ENCODE data around the gene KRT71.

DNA sequence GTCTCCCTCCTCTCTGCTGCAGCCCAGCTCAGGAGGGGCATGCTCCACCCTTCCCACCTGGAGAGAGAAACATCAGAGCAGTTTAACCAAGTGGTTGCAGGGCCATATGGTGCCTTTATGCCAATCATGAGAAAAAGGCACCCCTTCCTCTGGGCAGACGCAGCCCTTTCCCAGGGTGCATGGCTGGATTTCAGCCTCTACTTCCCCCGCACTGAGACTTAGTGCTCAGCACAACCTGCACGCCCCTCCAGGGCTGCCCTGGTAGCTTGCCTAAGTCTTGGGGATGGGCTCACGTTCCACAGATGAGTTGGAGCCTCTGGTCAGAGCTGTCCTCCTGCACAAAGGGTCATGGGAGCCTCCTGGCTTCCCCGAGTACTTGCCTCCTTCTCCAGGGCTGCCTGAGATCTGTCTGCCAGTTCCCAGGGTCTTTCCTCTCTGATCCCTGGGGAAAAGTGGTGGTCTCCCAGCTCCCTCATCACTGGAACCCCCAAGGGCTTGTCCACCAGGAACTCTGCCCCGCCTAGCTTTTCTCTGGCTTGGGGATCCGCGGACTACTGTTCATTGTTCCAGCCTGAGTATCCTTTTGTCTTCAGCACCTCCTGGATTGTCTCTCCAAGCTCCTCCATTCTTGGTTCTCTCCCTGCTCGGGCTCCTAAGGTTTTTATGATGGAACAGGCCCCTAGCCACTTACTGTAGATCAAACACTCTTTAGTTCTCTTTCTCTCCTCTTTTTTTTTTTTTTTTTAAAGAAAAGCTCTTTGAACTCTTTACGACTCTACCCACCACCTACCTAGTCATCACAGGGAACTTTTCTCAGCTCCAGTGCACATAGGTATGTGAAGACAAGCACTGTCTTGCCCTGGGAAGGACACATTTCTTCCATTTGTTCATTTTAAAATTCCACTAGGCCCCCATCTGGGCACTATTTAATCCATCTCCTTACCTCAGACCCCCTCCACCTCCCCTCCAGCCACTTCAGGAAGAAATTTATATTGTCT is 26.8 kb upstream of the KRT71 start:
- TF ChIP-seq, protein P1, sequence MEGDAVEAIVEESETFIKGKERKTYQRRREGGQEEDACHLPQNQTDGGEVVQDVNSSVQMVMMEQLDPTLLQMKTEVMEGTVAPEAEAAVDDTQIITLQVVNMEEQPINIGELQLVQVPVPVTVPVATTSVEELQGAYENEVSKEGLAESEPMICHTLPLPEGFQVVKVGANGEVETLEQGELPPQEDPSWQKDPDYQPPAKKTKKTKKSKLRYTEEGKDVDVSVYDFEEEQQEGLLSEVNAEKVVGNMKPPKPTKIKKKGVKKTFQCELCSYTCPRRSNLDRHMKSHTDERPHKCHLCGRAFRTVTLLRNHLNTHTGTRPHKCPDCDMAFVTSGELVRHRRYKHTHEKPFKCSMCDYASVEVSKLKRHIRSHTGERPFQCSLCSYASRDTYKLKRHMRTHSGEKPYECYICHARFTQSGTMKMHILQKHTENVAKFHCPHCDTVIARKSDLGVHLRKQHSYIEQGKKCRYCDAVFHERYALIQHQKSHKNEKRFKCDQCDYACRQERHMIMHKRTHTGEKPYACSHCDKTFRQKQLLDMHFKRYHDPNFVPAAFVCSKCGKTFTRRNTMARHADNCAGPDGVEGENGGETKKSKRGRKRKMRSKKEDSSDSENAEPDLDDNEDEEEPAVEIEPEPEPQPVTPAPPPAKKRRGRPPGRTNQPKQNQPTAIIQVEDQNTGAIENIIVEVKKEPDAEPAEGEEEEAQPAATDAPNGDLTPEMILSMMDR (IDR thresholded peaks at IDR 0.05), result no peak
- TF ChIP-seq POLR2A (IDR thresholded peaks at IDR 0.05), result no peak
